Hematopoietic multipotent progenitor cell treated with erythropoietin and hydrocortisone succinate and interleukin-3 and kit ligand, for 8 days (in vitro differentiated cells): ENCODE results near the gene DOK4.
"Not testable (repeated sequence)": the region's sequence is repeated elsewhere in the genome, so short reads cannot be mapped to it uniquely, and the experiment has no call there.

Experiments
- DNase-seq: peaks from one replicate; pipeline ENCODE4 v3.0.0-alpha.2; 2015

DOK4 gene

DNA sequence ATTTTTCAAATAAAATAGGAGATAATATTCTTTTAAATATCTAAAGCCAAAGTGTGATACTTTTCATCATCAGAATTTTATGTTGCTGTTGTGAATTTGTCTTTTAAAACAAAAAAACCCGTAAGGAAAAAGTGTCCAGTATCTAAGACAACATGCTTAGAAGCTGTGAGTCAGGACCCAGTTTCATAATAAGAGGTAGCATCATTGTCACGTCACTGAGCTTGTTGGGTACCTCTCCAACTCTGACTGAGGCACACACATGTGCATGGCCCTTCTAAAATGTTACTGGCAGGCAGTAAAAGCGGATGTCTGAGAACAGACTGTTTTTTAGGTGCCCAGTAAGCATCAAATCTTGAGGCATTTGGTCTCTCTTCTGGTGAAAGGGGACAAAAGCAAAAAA is 41.6 kb downstream of the DOK4 start:
- no peak for DNase-seq

DNA sequence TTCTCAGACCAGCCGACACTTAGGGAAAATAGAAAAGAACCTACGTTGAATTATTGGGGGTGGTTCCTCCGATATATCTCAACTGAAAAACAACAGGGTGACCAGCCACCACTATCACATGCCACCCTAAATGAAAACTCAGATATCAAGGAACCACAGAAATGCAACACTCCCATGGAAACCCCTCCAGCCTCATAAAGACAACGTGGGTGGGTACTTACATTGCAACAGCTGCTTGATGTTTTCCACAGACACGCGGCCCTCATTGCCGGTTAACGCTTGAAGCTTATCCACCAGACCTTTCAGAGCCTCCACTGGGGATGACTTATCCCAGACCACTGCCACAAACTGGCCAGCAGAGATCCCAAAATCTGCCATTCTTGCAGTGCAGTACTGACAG is 45.7 kb downstream of the DOK4 start:
- DNase-seq, result peak; percentile 62

DNA sequence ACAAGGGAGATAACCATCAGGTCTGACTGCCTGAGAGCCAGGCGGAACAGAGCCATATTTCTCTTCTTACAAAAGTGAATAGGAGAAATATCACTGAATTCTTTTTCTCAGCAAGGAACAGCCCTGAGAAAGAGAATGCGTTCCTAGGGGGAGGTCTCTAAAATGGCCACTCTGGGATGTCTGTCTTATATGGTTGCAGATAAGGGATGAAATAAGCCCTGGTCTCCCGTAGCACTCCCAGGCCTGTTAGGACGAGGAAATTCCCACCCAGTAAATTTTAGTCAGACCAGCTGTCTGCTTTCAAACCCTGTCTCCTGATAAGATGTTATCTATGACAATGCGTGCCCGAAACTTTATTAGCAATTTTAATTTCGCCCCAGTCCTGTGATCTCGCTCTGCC is 46.3 kb downstream of the DOK4 start:
- not testable (repeated sequence) for DNase-seq

DNA sequence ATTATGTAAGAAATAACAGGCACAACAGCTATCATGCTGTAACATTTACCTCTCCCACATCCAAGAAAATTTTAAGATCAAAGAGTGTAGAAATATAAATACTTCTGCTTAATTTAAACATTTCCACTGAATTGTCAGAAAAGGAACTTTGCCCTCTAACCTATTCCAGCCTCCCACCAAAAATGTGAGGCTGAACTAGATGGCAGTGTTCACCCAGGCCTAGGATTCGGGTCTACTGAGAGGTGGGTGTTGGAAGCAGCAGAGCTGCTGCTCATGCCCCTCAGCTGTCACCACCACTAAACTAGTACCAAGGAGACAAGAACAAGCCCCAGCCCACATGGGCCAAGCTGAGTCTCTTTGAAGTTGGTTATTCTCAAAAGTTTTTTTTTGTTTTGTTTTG is 50.5 kb downstream of the DOK4 start:
- DNase-seq, result no peak

DNA sequence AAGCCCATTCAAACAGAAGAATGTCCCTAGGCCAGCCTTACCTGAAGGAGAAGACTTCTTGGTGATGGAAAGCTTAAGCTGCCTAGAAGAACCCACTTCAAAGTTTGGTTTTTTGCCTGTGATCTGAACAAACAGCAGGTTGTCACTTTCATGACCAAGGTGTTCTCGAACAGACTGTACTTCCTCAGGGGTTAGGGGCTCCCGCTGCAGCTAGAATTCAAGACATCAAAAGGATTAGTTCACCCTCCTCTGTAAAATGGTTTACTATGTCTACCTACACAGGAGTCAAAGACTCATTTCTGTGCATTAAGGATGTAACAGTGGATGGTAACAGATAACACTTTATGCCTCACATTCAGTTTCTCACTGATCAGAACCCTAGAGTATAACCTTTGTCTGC is 52.3 kb downstream of the DOK4 start:
- DNase-seq, result no peak

DNA sequence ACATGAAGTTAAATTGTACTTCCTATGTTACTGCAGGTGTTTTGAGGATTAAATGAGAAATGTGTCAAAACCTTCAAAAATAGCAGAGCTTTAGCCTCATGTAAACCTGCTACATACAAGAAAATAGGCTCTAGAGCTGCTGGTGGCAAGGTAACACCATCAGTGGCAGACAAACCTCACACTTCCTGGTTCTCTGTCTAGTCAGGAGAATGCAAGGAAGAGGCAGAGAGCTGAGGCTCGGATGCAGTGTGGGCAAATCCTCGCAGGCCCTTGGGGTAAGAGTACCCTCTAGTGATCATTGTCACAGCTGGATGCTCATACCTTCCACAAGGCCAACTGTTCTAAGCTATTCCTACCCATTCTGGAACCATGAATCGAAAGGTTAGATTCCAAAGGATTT is 53.3 kb downstream of the DOK4 start:
- no peak for DNase-seq

DNA sequence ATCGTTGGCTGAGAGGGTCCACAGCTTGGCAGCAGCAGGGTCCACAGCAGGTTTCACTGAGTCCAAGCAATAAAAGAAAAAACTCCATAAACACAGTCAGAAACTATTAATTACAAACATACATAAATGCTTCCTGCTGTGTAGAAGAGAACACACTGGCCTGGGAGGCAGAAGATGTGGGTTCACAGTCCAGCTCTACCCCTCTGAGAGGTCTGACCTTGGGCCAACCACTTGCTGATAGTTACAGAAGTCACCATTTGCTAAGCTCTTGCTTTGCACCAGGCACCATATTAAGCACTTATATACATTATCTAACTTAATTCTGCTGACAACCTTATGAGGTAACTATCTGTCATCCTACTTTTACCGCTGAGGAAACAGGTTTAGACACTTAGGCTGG is 53.8 kb downstream of the DOK4 start:
- no peak for DNase-seq

DNA sequence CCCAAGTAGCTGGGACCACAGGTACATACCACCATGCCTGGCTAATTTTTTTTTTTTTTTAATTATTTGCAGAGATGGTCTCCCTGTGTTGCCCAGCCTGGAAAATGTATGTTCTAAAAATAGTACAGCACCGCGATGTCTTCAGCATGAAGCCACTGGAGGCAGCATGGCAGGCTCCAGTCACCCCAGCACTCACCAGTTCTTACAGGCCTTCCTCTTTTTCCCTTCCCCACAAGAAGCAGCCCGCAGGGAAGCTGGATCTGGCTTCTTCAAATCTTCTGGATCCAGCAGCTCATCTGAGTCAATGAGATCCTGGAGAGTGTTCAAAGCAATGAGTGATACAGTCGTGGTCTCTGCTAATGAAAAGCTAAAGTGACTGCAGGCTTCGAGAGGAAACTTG is 55.3 kb downstream of the DOK4 start:
- DNase-seq, result no peak

DNA sequence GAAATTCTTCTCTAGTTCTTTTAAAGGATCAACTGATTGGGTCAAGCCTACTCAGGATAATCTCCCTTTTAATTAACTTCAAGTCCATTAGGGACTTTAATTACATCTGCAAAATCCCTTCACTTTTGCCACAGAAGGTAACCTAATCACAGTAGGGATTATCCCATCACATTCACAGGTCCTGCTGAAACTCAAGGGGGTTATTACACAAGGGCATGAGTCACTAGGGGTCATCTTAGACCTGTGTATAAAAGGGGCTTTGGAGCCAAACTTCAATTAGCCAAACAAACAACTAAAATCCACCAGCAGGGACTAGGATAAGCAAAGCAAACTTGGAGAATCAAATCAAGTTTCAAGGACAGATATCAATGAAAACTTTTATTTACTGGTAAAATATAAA is 58.5 kb downstream of the DOK4 start:
- DNase-seq, result no peak

DNA sequence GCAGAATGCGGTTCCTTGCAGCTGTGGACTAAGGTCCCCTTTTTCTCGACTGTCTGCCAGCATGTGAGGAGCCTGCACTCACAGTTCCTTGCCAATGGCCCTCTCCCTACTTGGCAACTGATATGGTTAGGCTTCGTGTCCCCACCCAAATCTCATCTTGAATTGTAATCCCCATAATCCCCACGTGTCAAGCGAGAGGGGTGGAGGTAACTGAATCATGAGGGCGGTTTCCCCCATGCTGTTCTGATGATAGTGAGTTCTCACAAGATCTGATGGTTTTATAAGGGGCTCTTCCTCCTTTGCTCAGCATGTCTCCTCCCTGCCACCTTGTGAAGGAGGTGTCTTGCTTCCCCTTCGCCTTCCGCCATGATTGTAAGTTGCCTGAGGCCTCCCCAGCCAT is 59.0 kb downstream of the DOK4 start:
- peak; percentile 51 for DNase-seq

DNA sequence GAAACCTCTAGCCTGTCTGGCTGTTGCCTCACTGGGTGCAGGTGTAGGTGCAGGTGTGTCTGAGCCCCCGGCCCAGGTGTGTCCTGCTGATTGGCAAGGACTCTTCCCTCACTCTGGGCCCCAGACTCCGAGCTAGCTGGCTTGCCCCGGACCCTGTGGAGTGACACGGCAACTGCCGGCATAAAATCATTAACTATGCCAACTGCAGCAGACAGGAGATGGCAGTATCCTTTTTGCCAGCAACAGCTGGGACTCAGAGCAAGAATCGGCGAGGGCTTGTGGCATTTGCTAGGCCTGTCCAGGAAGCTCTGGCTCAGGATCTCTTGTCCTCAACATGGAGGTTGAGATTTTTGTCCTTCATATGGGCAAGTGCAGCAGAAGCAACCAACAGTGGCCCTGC is 59.9 kb downstream of the DOK4 start:
- DNase-seq, result no peak

DNA sequence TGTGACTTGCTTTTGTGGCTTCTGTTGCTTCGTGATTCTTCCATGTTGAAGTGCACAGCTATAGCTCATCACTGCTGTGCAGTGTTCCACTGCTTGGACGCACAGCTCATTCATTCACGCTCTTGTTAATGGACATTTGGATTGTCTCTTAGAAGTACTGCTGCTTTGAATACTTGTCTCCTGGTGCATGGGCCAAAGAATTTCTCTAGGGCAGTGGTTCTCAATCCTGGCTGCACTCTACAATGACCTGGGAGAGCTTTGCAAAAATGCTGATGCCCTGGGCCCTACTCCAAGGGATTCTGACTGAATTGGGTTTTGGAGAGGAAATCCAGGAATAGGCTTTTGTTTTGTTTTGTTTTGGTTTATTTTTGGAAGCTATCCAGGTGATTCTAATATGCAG is 61.7 kb downstream of the DOK4 start:
- DNase-seq, result no peak

DNA sequence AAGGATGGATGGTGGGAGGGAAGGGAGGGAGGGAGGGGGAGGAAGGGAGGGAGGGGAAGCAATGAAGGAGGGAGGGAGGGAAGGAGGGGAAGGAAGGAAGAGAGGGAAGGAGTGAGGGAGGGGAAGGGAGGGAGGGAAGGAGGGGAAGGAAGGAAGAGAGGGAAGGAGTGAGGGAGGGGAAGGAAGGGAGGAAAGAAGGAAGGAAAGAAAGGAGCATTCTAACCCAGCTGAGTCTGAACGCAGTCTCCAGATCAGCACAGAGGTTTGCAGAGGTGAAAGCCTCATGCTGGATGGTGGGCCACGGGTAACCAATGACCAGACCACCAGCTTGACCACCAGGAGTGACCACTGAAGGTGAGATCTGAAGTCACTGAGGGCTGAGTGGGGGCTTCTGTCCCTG is 63.1 kb downstream of the DOK4 start:
- no peak for DNase-seq

DNA sequence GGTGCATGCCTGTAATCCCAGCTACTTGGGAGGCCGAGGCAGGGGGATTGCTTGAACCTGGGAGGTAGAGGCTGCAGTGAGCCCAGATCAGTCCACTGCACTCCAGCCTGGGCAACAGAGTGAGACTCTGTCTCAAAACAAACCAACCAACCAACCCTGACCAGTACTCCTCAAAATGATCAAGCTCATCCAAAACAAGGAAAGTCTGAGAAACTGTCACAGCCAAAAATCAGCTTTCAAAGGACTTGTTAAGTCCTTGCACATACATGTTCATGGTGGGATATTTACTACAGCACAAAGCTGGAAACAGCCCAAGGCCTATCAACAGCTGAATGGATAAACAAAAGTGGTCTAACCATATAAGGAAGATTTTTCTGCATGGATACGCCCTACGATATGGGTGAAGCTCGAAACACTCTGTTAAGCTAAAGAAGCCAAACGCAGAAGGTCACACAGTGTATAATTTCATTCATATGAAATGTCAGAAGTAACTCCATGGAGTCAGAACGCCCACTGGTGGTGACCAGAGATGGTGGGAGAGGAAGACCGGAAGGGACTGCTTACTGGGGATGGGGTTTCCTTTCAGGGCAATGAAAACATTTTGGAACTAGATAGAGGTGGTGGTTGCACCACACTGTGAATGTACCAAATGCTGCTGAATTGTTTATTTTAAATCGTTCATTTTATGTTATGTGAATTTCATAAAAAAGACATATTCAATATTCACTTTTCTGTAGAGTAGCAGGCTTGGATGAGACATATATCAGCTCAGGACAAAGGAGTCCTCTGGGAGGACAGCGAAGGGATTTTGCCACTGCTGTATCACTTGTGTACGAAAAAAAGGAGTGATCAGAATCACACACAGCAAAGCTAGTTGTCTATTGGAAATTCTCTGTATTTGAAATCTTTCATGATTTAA is 64.0 kb downstream of the DOK4 start:
- peak; percentile 71 for DNase-seq
